ENCODE results near the gene KCNK4.
A peak's percentile ranks its signal among the peaks of the same experiment; 100 is the strongest.

DNA sequence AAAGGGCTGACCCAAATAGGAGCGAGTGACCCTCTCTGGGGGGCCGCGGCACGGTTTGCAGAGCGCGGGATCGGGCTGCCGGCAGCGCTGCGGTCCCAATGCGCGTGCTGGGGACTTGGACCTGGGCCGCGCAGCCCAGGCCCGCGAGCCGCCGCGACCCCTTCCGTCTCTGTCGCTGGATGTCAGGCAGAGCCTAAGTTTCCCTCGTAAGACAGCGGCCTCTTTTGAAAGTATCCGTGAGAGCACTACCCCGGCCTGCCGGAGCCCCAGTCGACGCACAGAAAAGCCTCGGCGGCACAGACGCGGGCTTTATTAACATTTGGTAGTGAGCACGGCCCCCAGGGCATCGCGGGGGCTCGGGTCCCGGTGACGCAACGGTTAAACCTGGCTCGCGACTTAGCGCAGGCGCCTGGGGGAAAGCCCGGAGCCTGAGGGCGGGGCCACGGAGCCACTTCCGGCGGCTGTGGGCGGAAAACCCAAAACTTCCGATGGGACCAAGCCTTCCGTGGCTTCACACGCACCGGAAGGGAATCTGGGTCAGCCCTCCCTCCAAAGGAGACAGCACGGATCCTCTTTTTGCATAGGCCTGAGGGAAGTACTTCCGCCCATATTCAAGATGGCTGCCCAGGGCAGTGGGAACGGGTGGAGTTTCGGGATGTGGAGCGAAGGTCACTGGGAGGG, 21.4 kb upstream of the KCNK4 start:
- TF ChIP-seq, protein P1, sequence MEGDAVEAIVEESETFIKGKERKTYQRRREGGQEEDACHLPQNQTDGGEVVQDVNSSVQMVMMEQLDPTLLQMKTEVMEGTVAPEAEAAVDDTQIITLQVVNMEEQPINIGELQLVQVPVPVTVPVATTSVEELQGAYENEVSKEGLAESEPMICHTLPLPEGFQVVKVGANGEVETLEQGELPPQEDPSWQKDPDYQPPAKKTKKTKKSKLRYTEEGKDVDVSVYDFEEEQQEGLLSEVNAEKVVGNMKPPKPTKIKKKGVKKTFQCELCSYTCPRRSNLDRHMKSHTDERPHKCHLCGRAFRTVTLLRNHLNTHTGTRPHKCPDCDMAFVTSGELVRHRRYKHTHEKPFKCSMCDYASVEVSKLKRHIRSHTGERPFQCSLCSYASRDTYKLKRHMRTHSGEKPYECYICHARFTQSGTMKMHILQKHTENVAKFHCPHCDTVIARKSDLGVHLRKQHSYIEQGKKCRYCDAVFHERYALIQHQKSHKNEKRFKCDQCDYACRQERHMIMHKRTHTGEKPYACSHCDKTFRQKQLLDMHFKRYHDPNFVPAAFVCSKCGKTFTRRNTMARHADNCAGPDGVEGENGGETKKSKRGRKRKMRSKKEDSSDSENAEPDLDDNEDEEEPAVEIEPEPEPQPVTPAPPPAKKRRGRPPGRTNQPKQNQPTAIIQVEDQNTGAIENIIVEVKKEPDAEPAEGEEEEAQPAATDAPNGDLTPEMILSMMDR (IDR thresholded peaks at IDR 0.05) = peak in 1 of 5 experiments; percentile 9
- no peak for TF ChIP-seq EP300 (IDR thresholded peaks at IDR 0.05; ENCODE audit: low read depth)

All from transverse colon (tissue), 3 donors.